Thyroid gland (tissue), 4 donors: Measurements from ENCODE around the gene C20orf173. TPM values are rescaled to one million over a fixed set of nuclear protein-coding genes. Genes with fewer than 3 reads are reported as not detected.
A peak's percentile ranks its signal among the peaks of the same experiment; 100 is the strongest.

Experiments
- DNase-seq, 2 donors: peaks; one replicate each; pipeline ENCODE4 v3.0.0-alpha.2; 2019
- H3K27ac ChIP-seq, 3 donors: fragments of 200-600 bp; sonication (generic); 1 replicate in 2 of 3; 2 replicates in 1 of 3; pipeline ENCODE4 v1.5.1; 2016 to 2019; ENCODE audit warnings: mild to moderate bottlenecking in 1 of 3, moderate library complexity in 1 of 3
- H3K27me3 ChIP-seq: fragments of 200-600 bp; sonication (generic); one replicate; pipeline ENCODE4 v1.5.1; 2019
- H3K36me3 ChIP-seq, 2 donors: fragments of 200-600 bp; sonication (generic); one replicate each; pipeline ENCODE4 v1.5.1; 2016 to 2019
- H3K4me1 ChIP-seq, 2 donors: fragments of 200-600 bp; sonication (generic); one replicate each; pipeline ENCODE4 v1.5.1; 2017 to 2019
- H3K4me3 ChIP-seq, 3 donors: fragments of 200-600 bp; sonication (generic); replicated peaks in 1 of 3; 1 replicate in 2 of 3; 2 replicates in 1 of 3; pipeline ENCODE4 v1.5.1; 2016; ENCODE audit warnings: mild to moderate bottlenecking in 1 of 3
- H3K9me3 ChIP-seq: fragments of 200-600 bp; sonication (generic); one replicate; pipeline ENCODE4 v1.5.1; 2017
- CTCF ChIP-seq, 6 experiments: fragments of 200-600 bp in 3 of 6; fragments of 450-650 bp in 3 of 6; sonication (generic) in 3 of 6; IDR thresholded peaks; one replicate each; pipeline ENCODE4 v1.5.1; 2016 to 2019; ENCODE audit warnings: antibody characterized with exemption in 6 of 6, mild to moderate bottlenecking in 2 of 6, inconsistent platforms in 1 of 6, moderate library complexity in 1 of 6
- POLR2A ChIP-seq, 2 donors: fragments of 450-650 bp; IDR thresholded peaks; one replicate each; pipeline ENCODE4 v1.6.1; 2017; ENCODE audit warnings: antibody characterized with exemption in 2 of 2, mild to moderate bottlenecking in 2 of 2, moderate library complexity in 1 of 2
- WGBS, 2 donors: methylation state at CpG; one replicate each; pipeline ENCODE4 v1.1.5; 2017; 5-methylcytosine and 5-hydroxymethylcytosine counted together
- intact Hi-C: fragments of 100-400 bp; cut with DNase I; formaldehyde crosslinking; loops from one replicate; pipeline ENCODE4 v1.15.1; 2023
- total RNA-seq, 4 donors: library from RNA; depleted of rRNA; stranded (reverse); fragments of >200 nt; gene quantifications; one replicate each; pipeline ENCODE4 v1.2.3, GENCODE V29; 2016

The C20orf173 gene
- total RNA-seq, 4 donors from 2014 or later = not detected

GRCh38 chr20:35490736-35491181 is 38.7 kb downstream of the C20orf173 start:
- Histone ChIP-seq H3K36me3 (peaks cover 32 to 41% of the 10 kb centered on the region in 2 donors), H3K27me3 (no peaks in the 10 kb centered on the region), H3K27ac (no peak overlapping the region), H3K4me1 (no peaks in the 10 kb centered on the region), H3K9me3 (no peaks in the 10 kb centered on the region), H3K4me3 (no peak overlapping the region)
- no peak for TF ChIP-seq CTCF (IDR thresholded peaks at IDR 0.05)
- TF ChIP-seq POLR2A (IDR thresholded peaks at IDR 0.05) = no peak
- WGBS, 2 donors = 69 to 90% methylated on average over 6 of the region's 6 CpGs
- intact Hi-C loops = no loop called here
- peak in 1 of 2 donors; percentile 4 for DNase-seq

- H3K27ac ChIP-seq = no peak overlapping the region
- no peak for TF ChIP-seq CTCF (IDR thresholded peaks at IDR 0.05)
- TF ChIP-seq POLR2A (IDR thresholded peaks at IDR 0.05) = no peak
- peaks cover 23 to 36% of the 10 kb centered on the region in 2 donors for H3K36me3 ChIP-seq
- no peaks in the 10 kb centered on the region for H3K9me3 ChIP-seq
- no peaks in the 10 kb centered on the region for H3K4me1 ChIP-seq
- H3K27me3 ChIP-seq = no peaks in the 10 kb centered on the region
- WGBS, 2 donors = 96 to 100% methylated on average over 5 of the region's 5 CpGs
- H3K4me3 ChIP-seq = no peak overlapping the region
- intact Hi-C loops = no loop called here
- no peak for DNase-seq
Measured at GRCh38 chr20:35489717-35490116, 39.7 kb downstream of the C20orf173 start.

DNA sequence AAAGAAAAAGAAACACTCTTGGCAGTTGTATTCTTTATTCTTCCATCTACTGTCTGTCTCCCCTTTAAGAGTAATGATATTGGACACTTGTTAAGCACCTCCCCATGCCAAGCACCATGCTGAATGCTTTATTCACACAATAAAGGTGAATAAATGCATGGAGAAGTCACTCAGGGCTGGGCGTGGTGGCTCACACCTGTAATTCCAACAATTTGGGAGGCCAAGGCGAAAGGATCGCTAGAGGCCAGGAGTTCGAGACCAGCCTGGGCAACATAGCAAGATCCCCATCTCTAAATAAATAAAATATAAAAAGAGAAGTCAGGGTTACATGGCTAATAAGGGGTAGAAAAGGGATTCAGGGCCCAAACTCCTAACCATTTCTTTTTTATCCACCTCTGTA is 42.0 kb downstream of the C20orf173 start:
- Histone ChIP-seq H3K27ac (no peak overlapping the region), H3K4me1 (no peaks in the 10 kb centered on the region), H3K27me3 (no peaks in the 10 kb centered on the region), H3K36me3 (peaks cover 14 to 27% of the 10 kb centered on the region in 2 donors), H3K9me3 (no peaks in the 10 kb centered on the region), H3K4me3 (no peak overlapping the region)
- intact Hi-C loops = no loop called here
- TF ChIP-seq CTCF (IDR thresholded peaks at IDR 0.05) (no peak), POLR2A (IDR thresholded peaks at IDR 0.05) (no peak)
- no peak for DNase-seq
- 99% methylated on average over 4 of the region's 4 CpGs for WGBS, 2 donors

- H3K27ac ChIP-seq = no peak overlapping the region
- intact Hi-C loops = no loop called here
- H3K27me3 ChIP-seq = no peaks in the 10 kb centered on the region
- WGBS, 2 donors = 94 to 99% methylated on average over 5 of the region's 5 CpGs
- no peak for TF ChIP-seq POLR2A (IDR thresholded peaks at IDR 0.05)
- TF ChIP-seq CTCF (IDR thresholded peaks at IDR 0.05) = no peak
- no peak for DNase-seq
- H3K4me3 ChIP-seq = no peak overlapping the region
- H3K36me3 ChIP-seq = peaks cover 28 to 45% of the 10 kb centered on the region in 2 donors
- H3K9me3 ChIP-seq = no peaks in the 10 kb centered on the region
- H3K4me1 ChIP-seq = no peaks in the 10 kb centered on the region
Measured at GRCh38 chr20:35479798-35480197, 49.7 kb downstream of the C20orf173 start.

DNA sequence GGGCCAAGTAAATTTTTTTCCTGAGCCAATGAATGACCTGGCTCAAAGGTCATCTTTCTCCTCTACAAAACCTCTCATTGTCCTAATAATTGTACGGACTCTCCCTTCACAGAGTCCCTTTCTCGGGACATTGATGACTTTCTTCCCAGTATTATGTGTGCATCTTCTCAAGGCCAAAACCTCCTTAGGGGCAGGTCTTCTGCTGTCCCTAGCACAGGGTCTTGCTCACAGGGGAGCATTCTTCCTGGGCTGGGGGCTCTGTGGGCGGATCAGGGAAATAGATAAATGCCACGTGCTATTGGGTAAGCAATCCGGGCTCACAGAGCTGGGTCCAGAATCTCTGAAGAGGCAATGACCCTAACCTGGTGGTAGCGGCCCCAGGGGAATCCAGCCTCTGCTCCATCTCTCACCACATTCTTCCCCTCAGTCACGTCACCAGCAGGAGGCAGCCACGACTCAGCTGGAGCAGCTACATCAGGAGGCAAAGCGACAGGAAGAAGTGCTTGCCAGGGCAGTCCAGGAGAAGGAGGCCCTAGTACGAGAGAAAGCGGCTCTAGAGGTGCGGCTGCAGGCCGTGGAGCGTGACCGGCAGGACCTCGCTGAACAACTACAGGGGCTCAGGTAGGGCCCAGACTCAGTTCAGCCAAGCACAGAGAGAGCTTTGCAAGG is 50.5 kb downstream of the C20orf173 start:
- Histone ChIP-seq H3K36me3 (peaks cover 31 to 46% of the 10 kb centered on the region in 2 donors), H3K27ac (no peak overlapping the region), H3K4me1 (no peaks in the 10 kb centered on the region), H3K4me3 (no peak overlapping the region), H3K27me3 (no peaks in the 10 kb centered on the region), H3K9me3 (no peaks in the 10 kb centered on the region)
- 57 to 65% methylated on average over 16 of the region's 16 CpGs for WGBS, 2 donors
- intact Hi-C loops = no loop called here
- DNase-seq = peak; percentile 59 to 66
- TF ChIP-seq CTCF (IDR thresholded peaks at IDR 0.05) (peak in 2 of 6 experiments; percentile 18 to 32), POLR2A (IDR thresholded peaks at IDR 0.05) (no peak)
